Mesenchymal stem cell (in vitro differentiated cells and primary cell): Measurements from ENCODE around the gene DNAH7.

Experiments
- DNase-seq: peaks from one replicate; pipeline ENCODE4 v3.0.0-alpha.2; 2013
- H2AFZ ChIP-seq: one replicate; pipeline ENCODE4 v1.6.1; 2013; ENCODE audit warnings: low read depth, mild to moderate bottlenecking, control low read depth, inconsistent platforms, low read length, moderate library complexity
- H2AK5ac ChIP-seq: 2 replicates; pipeline ENCODE4 v1.6.1; 2013; ENCODE audit warnings: low read length, moderate library complexity, mild to moderate bottlenecking, inconsistent platforms; ENCODE audit not compliant: severe bottlenecking
- H2BK120ac ChIP-seq: one replicate; pipeline ENCODE4 v1.6.1; 2013; ENCODE audit warnings: low read depth, mild to moderate bottlenecking, inconsistent platforms, low read length, moderate library complexity
- H2BK12ac ChIP-seq, 2 experiments: one replicate each; pipeline ENCODE4 v1.6.1; 2013; ENCODE audit warnings: inconsistent platforms in 2 of 2, low read length in 2 of 2, mild to moderate bottlenecking in 2 of 2, moderate library complexity in 2 of 2, control low read depth in 1 of 2
- H2BK15ac ChIP-seq: one replicate; pipeline ENCODE4 v1.6.1; 2013; ENCODE audit warnings: mild to moderate bottlenecking, low read depth, inconsistent platforms; ENCODE audit not compliant: poor library complexity, severe bottlenecking
- H2BK5ac ChIP-seq: 2 replicates; pipeline ENCODE4 v1.6.1; 2013; ENCODE audit warnings: low read depth, mild to moderate bottlenecking, low read length, control low read depth, inconsistent platforms; ENCODE audit not compliant: poor library complexity, severe bottlenecking
- H3K14ac ChIP-seq, 2 experiments: one replicate each; pipeline ENCODE4 v1.6.1; 2013; ENCODE audit warnings: inconsistent platforms in 2 of 2, low read length in 2 of 2, control low read depth in 1 of 2, mild to moderate bottlenecking in 1 of 2, moderate library complexity in 1 of 2
- H3K18ac ChIP-seq, 2 experiments: one replicate each; pipeline ENCODE4 v1.6.1; 2013; ENCODE audit warnings: inconsistent platforms in 2 of 2, low read length in 2 of 2, control low read depth in 1 of 2, low read depth in 1 of 2, mild to moderate bottlenecking in 1 of 2
- H3K23ac ChIP-seq, 2 experiments: one replicate each; pipeline ENCODE4 v1.6.1; 2013; ENCODE audit warnings: inconsistent platforms in 2 of 2, low read length in 2 of 2, mild to moderate bottlenecking in 2 of 2, moderate library complexity in 2 of 2, control low read depth in 1 of 2
- H3K27ac ChIP-seq: 2 replicates; pipeline ENCODE4 v1.5.1; 2013; ENCODE audit warnings: mild to moderate bottlenecking, moderate library complexity, low read length, control low read depth, inconsistent platforms; ENCODE audit not compliant: poor library complexity, severe bottlenecking
- H3K27me3 ChIP-seq, 2 experiments: 2 replicates each; pipeline versions ENCODE4 v1.6.1 to v1.7.0; 2013; ENCODE audit warnings: low read length in 2 of 2, mild to moderate bottlenecking in 2 of 2, moderate library complexity in 2 of 2, control low read depth in 1 of 2, inconsistent platforms in 1 of 2; ENCODE audit not compliant: control insufficient read depth in 1 of 2, insufficient read depth in 1 of 2
- H3K36me3 ChIP-seq, 2 experiments: 2 replicates each; pipeline versions ENCODE4 v1.6.1 to v1.7.0; 2013; ENCODE audit warnings: low read length in 2 of 2, control low read depth in 1 of 2, inconsistent platforms in 1 of 2, low read depth in 1 of 2, mild to moderate bottlenecking in 1 of 2; ENCODE audit not compliant: insufficient read depth in 2 of 2, control insufficient read depth in 1 of 2
- H3K4ac ChIP-seq, 2 experiments: one replicate each; pipeline ENCODE4 v1.6.1; 2013; ENCODE audit warnings: inconsistent platforms in 2 of 2, low read length in 2 of 2, mild to moderate bottlenecking in 2 of 2, moderate library complexity in 2 of 2, control low read depth in 1 of 2, low read depth in 1 of 2
- H3K4me1 ChIP-seq: 2 replicates; pipeline ENCODE4 v1.6.1; 2013; ENCODE audit warnings: low read depth, low read length, control low read depth; ENCODE audit not compliant: control insufficient read depth, insufficient read depth
- H3K4me2 ChIP-seq: 2 replicates; pipeline ENCODE4 v1.6.1; 2013; ENCODE audit warnings: low read length, mild to moderate bottlenecking, inconsistent platforms; ENCODE audit not compliant: poor library complexity, severe bottlenecking
- H3K4me3 ChIP-seq, 2 experiments: 2 replicates each; pipeline versions ENCODE4 v1.5.1 to v1.7.0; 2013; ENCODE audit warnings: low read length in 2 of 2, mild to moderate bottlenecking in 2 of 2, control low read depth in 1 of 2, low read depth in 1 of 2; ENCODE audit not compliant: insufficient read depth in 1 of 2
- H3K79me1 ChIP-seq: replicated peaks from 2 replicates; pipeline ENCODE4 v1.6.1; 2013; ENCODE audit warnings: mild to moderate bottlenecking, control low read depth, low read length, inconsistent platforms; ENCODE audit not compliant: poor library complexity, severe bottlenecking
- H3K9ac ChIP-seq: 2 replicates; pipeline ENCODE4 v1.7.0; 2013; ENCODE audit warnings: mild to moderate bottlenecking, low read length, moderate library complexity
- H3K9me3 ChIP-seq: 2 replicates; pipeline ENCODE4 v1.7.0; 2013; ENCODE audit warnings: mild to moderate bottlenecking, low read length; ENCODE audit not compliant: control insufficient read depth
- H4K8ac ChIP-seq: one replicate; pipeline ENCODE4 v1.6.1; 2013; ENCODE audit warnings: inconsistent platforms, mild to moderate bottlenecking, low read length, moderate library complexity
- H4K91ac ChIP-seq: one replicate; pipeline ENCODE4 v1.6.1; 2013; ENCODE audit warnings: mild to moderate bottlenecking, low read length, inconsistent platforms
- WGBS: methylation state at CpG from one replicate; pipeline ENCODE4 v1.1.7; 2013; ENCODE audit warnings: mixed read lengths; 5-methylcytosine and 5-hydroxymethylcytosine counted together

The DNAH7 gene

DNA sequence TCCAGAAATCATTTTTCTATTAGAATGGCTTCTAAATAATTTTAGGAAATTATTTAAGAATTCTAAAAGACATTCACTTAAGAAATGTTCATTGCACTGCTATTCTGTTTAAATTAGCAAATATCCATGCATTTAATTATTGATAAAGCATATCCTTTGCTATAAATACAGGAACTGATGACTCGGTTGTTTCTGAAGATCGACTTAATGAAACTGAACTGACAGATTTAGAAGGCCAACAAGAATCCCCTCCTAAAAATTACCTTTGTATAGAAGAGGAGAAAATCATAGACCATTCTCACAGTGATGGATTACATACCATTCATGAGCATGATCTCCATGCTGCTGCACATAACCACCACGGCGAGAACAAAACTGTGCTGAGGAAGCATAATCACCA is 352.2 kb downstream of the DNAH7 start:
- WGBS: 93% methylated on average over 4 of the region's 4 CpGs
- H3K9ac ChIP-seq: no peak overlapping the region
- H3K27me3 ChIP-seq: no peaks in the 10 kb centered on the region
- H3K4ac ChIP-seq: no peak overlapping the region
- H2BK120ac ChIP-seq: no peak overlapping the region
- no peak overlapping the region for H3K4me2 ChIP-seq
- H3K18ac ChIP-seq: no peak overlapping the region
- H3K9me3 ChIP-seq: no peaks in the 10 kb centered on the region
- no peak overlapping the region for H4K8ac ChIP-seq
- no peak overlapping the region for H2AFZ ChIP-seq
- no peak overlapping the region for H3K27ac ChIP-seq
- no peak overlapping the region for H2BK5ac ChIP-seq
- H3K79me1 ChIP-seq: peaks cover 4% of the 10 kb centered on the region
- no peak overlapping the region for H2AK5ac ChIP-seq
- H4K91ac ChIP-seq: no peak overlapping the region
- peaks cover 10 to 57% of the 10 kb centered on the region in 2 experiments for H3K36me3 ChIP-seq
- no peak overlapping the region for H3K4me3 ChIP-seq
- H3K4me1 ChIP-seq: no peaks in the 10 kb centered on the region
- no peak overlapping the region for H2BK12ac ChIP-seq
- no peak for DNase-seq
- no peak overlapping the region for H2BK15ac ChIP-seq
- H3K14ac ChIP-seq: no peak overlapping the region
- no peak overlapping the region for H3K23ac ChIP-seq

DNA sequence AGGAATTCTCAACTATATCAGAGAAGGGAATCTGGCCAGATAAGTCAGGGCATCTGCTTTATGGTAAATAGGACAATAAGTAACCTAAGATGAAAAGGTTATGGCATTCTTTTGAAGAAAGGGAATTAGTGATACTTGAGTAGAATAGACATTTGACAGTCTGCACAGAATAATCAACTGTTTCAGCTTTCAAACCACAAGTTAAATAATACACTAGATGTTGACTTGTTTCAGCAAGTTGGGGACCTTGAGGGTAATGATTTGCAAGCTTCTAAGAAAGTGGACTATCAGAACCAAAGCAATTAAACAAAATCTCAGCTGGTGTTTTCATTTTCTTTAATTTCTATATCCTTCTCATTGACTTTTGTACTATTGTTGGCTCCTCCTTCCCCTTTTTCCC is 357.2 kb downstream of the DNAH7 start:
- no peak overlapping the region for H3K4ac ChIP-seq
- no peak for DNase-seq
- H2BK5ac ChIP-seq: no peak overlapping the region
- H3K23ac ChIP-seq: no peak overlapping the region
- H4K8ac ChIP-seq: no peak overlapping the region
- H2BK12ac ChIP-seq: no peak overlapping the region
- no peak overlapping the region for H3K9ac ChIP-seq
- H4K91ac ChIP-seq: no peak overlapping the region
- peaks cover 5 to 42% of the 10 kb centered on the region in 2 experiments for H3K36me3 ChIP-seq
- no peak overlapping the region for H2AK5ac ChIP-seq
- no peaks in the 10 kb centered on the region for H3K9me3 ChIP-seq
- no peak overlapping the region for H3K18ac ChIP-seq
- H3K4me3 ChIP-seq: no peak overlapping the region
- H3K4me1 ChIP-seq: no peaks in the 10 kb centered on the region
- peak overlapping the region; percentile 67 for H3K27ac ChIP-seq
- H3K27me3 ChIP-seq: no peaks in the 10 kb centered on the region
- H3K79me1 ChIP-seq: peaks cover 4% of the 10 kb centered on the region
- no peak overlapping the region for H3K4me2 ChIP-seq
- no peak overlapping the region for H2BK15ac ChIP-seq
- H2AFZ ChIP-seq: no peak overlapping the region
- H3K14ac ChIP-seq: no peak overlapping the region
- H2BK120ac ChIP-seq: no peak overlapping the region

DNA sequence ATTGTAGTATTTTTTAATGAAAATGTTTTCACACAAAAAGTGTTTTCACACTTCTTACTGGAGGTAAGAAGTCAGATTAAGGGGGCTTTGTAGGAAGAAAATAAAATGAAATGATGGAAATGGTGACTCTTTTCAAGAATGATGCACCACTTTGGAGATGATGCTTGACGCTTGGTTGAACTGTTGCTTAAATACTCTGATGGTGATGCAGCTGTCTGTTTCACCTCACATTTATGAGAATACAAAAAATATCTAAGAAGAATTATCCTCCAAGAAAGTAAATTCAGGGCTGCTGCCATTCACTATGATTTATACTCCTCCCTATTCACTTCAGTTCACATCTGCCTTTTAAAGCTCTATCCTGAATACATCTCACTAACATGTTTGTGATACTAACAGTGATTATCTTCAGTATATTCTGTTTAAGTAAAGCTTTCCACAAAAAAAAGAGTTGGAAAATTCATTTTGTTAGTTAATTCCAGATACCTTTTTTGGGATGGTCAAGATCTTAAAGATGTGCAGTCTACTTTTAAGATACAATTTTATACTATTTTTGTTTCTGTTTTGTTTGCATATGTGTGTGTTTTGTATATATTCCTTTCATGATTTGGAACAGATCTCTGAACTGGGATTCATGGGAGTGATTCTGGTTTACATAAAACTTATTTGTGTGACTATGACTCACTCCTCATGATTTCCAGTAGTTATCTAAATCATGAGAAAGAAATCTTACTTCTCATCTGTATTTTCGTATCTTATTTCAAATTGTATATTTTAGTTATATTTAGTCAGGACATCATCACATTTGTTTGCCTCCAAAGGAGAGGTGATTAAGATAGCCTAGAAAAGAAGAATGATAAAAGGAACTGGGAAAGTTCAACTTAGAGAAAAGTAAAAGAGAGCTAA is 358.5 kb downstream of the DNAH7 start:
- Histone ChIP-seq H4K91ac (no peak overlapping the region), H3K9ac (peak overlapping the region; percentile 31), H4K8ac (no peak overlapping the region), H3K14ac (no peak overlapping the region), H3K4ac (no peak overlapping the region), H2BK5ac (no peak overlapping the region), H3K27ac (no peak overlapping the region), H2AK5ac (no peak overlapping the region), H3K79me1 (peaks cover 4% of the 10 kb centered on the region), H3K4me2 (no peak overlapping the region), H2BK120ac (no peak overlapping the region), H2AFZ (no peak overlapping the region), H3K36me3 (peaks cover 5 to 33% of the 10 kb centered on the region in 2 experiments), H3K23ac (no peak overlapping the region), H3K18ac (no peak overlapping the region), H3K27me3 (no peaks in the 10 kb centered on the region), H2BK15ac (no peak overlapping the region), H2BK12ac (no peak overlapping the region), H3K9me3 (no peaks in the 10 kb centered on the region), H3K4me3 (no peak overlapping the region), H3K4me1 (no peaks in the 10 kb centered on the region)
- peak; percentile 55 for DNase-seq
- no CpG with 5 or more reads among the region's 2 CpGs for WGBS

DNA sequence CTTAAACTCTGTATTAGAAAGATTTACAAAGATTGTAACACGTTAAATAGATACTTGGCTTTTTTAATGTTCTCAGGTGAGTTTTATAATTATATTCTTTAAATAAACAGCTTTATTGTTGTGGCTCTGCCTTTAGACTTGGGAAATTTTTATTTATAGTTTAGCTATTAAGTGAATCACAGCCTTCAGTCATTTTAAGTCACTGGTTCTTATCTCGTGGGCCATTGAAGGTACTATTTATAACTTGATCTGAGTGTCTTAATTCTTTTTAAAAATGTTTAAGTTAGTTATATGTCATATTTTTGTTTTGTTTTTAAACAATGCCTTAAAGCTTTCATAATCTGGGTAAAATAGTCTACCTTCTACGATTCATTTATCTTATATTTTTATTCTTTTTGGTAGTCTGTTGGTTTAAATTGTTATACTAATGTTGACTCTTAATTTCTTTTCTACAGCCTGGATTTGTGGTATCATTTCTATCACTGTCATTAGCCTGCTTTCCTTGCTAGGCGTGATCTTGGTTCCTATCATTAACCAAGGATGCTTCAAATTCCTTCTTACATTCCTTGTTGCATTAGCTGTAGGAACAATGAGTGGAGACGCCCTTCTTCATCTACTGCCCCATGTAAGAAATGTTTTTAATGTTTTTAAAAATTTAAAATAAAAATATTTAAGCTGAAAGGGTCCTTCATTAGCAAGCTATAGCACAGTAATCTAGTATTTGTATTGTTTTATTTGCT is 362.3 kb downstream of the DNAH7 start:
- no peak overlapping the region for H3K23ac ChIP-seq
- H2BK120ac ChIP-seq: no peak overlapping the region
- no peaks in the 10 kb centered on the region for H3K27me3 ChIP-seq
- H3K4ac ChIP-seq: no peak overlapping the region
- H4K8ac ChIP-seq: no peak overlapping the region
- H3K79me1 ChIP-seq: peaks cover 21% of the 10 kb centered on the region
- H4K91ac ChIP-seq: no peak overlapping the region
- no peak overlapping the region for H2BK12ac ChIP-seq
- H2BK5ac ChIP-seq: no peak overlapping the region
- no peak overlapping the region for H3K9ac ChIP-seq
- no peak overlapping the region for H2BK15ac ChIP-seq
- no peak overlapping the region for H3K18ac ChIP-seq
- no peak overlapping the region for H3K14ac ChIP-seq
- H3K9me3 ChIP-seq: no peaks in the 10 kb centered on the region
- H2AK5ac ChIP-seq: no peak overlapping the region
- H3K4me1 ChIP-seq: no peaks in the 10 kb centered on the region
- no peak overlapping the region for H3K4me2 ChIP-seq
- WGBS: 17% methylated on average over 1 of the region's 5 CpGs
- no peak overlapping the region for H3K4me3 ChIP-seq
- H2AFZ ChIP-seq: no peak overlapping the region
- H3K36me3 ChIP-seq: peaks cover 8 to 16% of the 10 kb centered on the region in 2 experiments
- no peak overlapping the region for H3K27ac ChIP-seq
- DNase-seq: peak; percentile 20
